ENCODE data around the gene FRMD6.
"Not testable (repeated sequence)": the region's sequence is repeated elsewhere in the genome, so short reads cannot be mapped to it uniquely, and the experiment has no call there.

The FRMD6 gene

DNA sequence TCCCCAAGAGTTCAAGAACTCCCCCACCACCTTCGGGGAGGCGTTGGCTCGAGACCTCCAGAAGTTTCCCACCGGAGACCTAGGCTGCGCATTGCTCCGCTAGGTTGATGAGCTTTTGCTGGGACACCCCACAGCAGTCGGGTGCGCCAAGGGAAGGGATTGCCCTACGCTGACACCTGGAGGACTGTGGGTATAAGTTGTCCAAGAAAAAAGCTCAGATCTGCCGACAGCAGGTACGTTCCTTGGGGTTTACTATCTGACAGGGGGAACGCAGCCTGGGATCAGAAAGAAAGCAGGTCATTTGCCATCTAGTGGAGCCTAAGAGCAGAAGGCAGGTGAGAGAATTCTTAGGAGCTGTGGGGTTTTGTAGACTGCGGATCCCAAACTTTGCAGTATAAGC lies 98.8 kb downstream of the FRMD6 start:
- no peak overlapping the region for H3K27ac ChIP-seq
- TF ChIP-seq, protein P1, sequence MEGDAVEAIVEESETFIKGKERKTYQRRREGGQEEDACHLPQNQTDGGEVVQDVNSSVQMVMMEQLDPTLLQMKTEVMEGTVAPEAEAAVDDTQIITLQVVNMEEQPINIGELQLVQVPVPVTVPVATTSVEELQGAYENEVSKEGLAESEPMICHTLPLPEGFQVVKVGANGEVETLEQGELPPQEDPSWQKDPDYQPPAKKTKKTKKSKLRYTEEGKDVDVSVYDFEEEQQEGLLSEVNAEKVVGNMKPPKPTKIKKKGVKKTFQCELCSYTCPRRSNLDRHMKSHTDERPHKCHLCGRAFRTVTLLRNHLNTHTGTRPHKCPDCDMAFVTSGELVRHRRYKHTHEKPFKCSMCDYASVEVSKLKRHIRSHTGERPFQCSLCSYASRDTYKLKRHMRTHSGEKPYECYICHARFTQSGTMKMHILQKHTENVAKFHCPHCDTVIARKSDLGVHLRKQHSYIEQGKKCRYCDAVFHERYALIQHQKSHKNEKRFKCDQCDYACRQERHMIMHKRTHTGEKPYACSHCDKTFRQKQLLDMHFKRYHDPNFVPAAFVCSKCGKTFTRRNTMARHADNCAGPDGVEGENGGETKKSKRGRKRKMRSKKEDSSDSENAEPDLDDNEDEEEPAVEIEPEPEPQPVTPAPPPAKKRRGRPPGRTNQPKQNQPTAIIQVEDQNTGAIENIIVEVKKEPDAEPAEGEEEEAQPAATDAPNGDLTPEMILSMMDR (IDR thresholded peaks at IDR 0.05): no peak
- TF ChIP-seq ZFX (IDR thresholded peaks at IDR 0.05; ENCODE audit: borderline replicate concordance): no peak

DNA sequence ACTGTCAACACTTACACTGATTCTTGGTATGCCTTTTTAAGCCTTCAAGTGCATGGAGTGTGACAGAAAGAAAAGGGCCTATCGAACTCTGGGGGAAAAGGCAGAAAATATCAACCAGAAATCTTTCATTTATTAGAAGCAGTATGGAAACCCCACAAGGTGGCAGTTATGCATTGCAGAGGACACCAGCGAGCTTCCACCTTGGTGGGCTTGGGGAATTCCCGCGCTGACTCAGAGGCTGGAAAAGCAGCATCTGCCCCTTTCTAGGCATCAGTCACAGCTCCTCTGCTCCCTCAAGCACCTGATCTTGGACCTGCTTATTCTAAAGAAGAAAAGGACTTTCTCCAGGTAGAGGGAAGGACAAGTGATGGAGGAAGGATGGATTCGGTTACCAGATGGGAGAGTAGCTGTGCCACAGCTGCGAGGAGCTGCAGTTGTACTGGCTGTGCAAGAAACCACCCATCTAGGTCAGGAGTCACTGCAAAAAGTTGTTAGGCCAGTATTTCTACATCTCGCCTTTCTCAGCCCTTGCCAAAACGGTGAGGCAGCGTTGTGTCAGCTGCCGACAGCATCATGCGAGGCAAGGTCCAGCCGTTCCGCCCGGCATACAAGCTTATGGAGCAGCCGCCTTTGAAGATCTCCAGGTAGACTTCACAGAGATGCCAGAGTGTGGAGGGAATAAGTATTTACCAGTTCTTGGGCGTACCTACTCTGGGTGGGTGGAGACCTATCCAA lies 100.1 kb downstream of the FRMD6 start:
- not testable (repeated sequence) for H3K27ac ChIP-seq

DNA sequence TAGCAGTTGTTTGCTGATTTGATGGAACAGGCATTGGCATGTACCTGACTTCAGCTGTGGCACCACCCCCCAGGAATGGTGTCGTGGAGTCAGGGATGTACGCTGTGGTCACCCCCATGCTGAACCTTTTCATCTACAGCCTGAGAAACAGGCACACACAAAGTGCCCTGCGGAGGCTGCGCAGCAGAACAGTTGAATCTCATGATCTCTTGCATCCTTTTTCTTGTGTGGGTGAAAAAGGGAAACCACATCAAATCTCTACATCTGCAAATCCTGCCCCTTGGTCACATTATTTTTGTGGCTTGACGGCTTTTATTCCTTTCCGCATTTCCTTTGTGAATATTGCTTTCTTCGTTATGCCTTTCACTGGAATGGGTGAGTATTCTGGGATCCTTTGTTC lies 106.0 kb downstream of the FRMD6 start:
- not testable (repeated sequence) for H3K27ac ChIP-seq

DNA sequence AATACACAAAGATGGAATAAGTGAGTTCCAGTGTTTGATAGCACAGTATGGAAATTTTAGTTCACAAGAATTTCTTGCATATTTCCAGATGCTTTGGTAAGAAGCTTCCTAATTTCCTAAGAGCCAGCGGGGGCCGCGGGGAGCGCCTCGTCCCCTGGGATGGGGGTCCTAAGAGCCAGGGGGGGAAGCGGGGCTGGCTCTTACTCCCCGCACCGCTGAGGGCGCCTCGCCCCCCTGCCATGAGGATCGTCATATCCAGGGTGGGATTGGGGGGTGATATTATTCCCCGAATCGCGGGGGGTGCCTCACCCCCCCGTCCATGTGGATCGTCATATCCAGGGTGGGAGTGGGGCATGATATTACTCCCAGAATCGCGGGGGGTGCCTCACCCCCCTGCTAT lies 108.2 kb downstream of the FRMD6 start:
- TF ChIP-seq, protein P1 (IDR thresholded peaks at IDR 0.05): no peak
- no peak for TF ChIP-seq ZFX (IDR thresholded peaks at IDR 0.05; ENCODE audit: borderline replicate concordance)

DNA sequence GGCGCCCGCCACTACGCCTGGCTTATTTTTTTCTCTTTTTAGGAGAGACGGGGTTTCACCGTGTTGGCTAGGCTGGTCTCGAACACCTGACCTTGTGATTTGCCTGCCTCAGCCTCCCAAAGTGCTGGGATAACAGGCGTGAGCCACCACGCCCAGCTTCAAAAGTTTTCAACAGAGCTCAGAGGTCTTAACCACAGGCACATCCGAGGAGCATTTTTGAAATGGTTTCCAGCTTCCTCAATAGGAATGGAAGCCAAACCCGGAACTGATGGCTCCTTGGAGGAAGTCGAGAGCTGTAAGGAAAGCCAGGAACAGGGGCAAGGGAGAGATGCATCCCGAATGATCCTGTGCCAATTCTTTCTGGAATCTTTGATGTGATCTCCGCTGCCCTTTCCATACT lies 114.0 kb downstream of the FRMD6 start:
- H3K27ac ChIP-seq: not testable (repeated sequence)

More for the DNA sequence above, 108.2 kb downstream of the FRMD6 start:
- no peak overlapping the region for H3K27ac ChIP-seq

DNA sequence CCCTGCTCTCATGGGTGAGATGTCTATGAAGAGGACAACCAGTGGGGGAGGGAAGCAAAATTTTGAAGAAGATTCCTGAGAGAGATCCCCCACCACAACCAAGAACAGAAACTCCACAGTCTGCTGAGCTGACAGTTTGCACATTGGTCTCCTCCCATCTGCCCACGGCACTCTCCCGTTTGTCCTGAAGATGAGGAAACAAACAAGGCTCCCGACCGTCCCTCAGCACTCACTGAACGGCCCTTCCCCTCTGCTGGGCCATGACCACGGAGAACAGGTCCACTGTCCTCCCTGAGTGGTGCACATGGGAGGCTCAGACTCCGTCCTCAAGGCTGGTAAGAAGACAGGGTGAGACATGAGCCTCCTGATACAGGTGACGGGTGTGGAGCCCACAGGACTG lies 114.9 kb downstream of the FRMD6 start:
- not testable (repeated sequence) for H3K27ac ChIP-seq

DNA sequence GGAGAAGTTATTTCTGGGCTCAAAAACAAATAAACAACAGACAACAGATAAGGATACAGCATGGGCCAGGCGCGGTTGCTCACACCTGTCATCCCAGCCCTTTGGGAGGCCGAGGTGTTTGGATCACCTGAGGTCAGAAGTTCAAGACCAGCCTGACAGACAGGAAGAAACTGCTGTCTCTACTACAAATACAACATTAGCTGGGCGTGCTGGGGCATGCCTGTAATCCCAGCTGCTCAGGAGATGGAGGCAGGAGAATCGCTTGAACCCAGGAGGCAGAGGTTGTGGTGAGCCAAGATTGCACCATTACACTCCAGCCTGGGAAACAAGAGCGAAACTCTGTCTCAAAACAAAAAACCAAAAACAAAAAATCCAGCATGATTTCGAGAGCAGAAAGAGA lies 117.6 kb downstream of the FRMD6 start:
- H3K27ac ChIP-seq: not testable (repeated sequence)

DNA sequence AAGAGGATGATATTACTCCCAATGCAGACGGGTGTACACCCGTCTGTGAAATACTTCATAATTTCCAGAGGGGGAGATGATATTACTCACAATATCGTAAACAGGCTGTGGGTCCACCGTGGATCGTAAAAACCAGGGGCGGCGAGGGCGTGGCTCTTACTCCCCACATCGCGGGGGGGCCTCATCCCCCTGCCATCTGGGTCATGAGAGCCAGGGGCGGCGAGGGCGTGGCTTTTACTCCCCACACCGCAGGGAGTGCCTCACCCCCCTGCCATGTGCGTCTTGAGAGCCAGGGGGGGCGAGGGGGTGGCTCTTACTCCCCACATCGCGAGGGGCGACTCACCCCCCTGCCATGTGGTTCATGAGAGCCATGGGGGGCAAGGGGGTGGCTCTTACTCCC lies 122.5 kb downstream of the FRMD6 start:
- no peak for TF ChIP-seq ZFX (IDR thresholded peaks at IDR 0.05; ENCODE audit: borderline replicate concordance)
- TF ChIP-seq, protein P1 (IDR thresholded peaks at IDR 0.05): no peak
- H3K27ac ChIP-seq: no peak overlapping the region

DNA sequence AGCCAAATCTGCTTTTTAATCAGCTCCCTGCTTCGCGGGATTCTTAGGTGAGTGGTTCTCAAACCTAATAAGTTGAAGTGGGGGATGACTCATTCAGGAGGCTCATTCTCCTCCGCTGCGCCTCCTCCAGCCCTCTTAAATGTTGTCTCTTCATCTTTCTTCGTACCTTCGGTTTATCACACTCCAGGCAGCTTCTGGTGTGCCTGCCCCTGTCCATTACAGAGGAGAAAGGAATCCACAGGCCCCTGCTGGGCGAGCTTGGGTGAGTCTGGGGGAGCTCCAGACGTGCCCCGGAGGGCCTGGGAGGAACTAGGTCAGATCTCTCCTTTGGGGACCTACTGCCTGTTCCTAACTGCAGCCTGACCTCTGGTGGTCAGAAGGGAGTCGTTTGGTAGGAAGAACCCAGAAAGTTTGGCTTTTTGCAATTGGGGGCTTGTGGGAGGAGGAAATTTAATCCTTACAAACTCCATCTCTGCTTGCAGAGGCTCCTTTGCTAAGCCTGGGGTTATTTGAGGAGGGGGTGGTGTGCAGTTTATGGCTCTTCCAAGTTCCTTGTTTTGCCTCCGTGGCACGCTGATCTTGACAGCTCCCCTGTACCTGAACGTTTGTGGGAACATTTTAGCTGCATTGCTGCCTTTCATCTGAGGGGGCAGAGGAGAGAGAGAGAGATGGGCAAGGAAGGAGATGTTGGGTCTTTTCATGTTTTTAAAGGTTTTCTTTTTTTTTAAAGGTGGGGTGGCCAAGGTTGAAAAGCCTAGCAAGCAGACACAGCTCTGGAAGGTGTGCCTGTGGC lies 124.6 kb downstream of the FRMD6 start:
- TF ChIP-seq ZFX (IDR thresholded peaks at IDR 0.05; ENCODE audit: borderline replicate concordance): no peak
- TF ChIP-seq, protein P1 (IDR thresholded peaks at IDR 0.05): peak; percentile 66
- no peak overlapping the region for H3K27ac ChIP-seq

DNA sequence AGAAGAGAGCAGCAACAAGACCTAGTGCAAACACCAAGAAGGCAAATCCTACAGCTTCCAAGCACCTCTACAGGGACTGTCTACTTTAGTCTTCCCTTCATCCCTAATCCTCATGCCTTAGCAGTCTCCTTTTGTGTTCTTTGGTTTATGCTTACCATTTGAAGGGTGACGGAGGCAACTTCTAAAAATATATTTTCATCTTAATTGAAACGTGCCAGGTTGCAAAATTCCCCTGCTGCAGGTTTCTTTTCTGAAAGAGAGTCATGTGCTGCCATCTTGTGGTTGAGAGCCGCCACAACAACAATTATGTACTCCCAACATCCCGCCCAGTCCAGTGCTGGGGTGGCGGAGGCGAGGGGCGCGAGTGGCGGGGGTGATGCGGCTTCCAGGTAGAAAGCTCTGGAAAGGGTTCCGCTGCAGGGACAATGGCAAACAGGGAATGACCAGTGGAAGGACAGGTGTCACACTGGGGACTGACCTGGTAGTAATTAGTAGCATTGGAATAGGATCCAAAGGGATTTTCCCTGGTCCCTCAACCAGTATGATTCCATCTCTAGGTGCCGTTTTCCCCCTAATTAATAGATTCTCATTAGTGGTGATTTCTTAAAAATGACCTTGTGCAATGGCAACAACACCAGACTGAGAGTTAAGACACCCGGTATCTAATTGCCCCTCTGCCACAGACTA lies 128.4 kb downstream of the FRMD6 start:
- TF ChIP-seq ZFX (IDR thresholded peaks at IDR 0.05; ENCODE audit: borderline replicate concordance): no peak
- TF ChIP-seq, protein P1 (IDR thresholded peaks at IDR 0.05): peak; percentile 83

More for the DNA sequence above, 128.4 kb downstream of the FRMD6 start:
- no peak overlapping the region for H3K27ac ChIP-seq

All from 22Rv1 (cell line).